Neural crest cell (in vitro differentiated cells): ENCODE results near the gene MYCBPAP. TPM values are rescaled to one million over a fixed set of nuclear protein-coding genes. Genes with fewer than 3 reads are reported as not detected.
"Not testable (repeated sequence)": the region's sequence is repeated elsewhere in the genome, so short reads cannot be mapped to it uniquely, and the experiment has no call there.

Experiments
- DNase-seq: peaks from one replicate; pipeline ENCODE4 v3.0.0; 2021; ENCODE audit warnings: low read depth, mixed read lengths, low spot score
- H3K27ac Mint-ChIP-seq: one replicate; pipeline ENCODE4 v1.8.0; 2021; ENCODE audit warnings: mild to moderate bottlenecking, mixed read lengths; ENCODE audit not compliant: unreplicated experiment
- H3K27me3 Mint-ChIP-seq: 2 replicates; pipeline ENCODE4 v1.8.0; 2021; ENCODE audit warnings: low read depth, mild to moderate bottlenecking, mixed read lengths
- H3K36me3 Mint-ChIP-seq: 2 replicates; pipeline ENCODE4 v1.8.0; 2021; ENCODE audit warnings: low read depth, mild to moderate bottlenecking, mixed read lengths
- H3K4me1 Mint-ChIP-seq: 2 replicates; pipeline ENCODE4 v1.8.0; 2021; ENCODE audit warnings: mixed read lengths
- H3K4me3 Mint-ChIP-seq: one replicate; pipeline ENCODE4 v1.8.0; 2021; ENCODE audit warnings: mild to moderate bottlenecking, mixed read lengths
- H3K9me3 Mint-ChIP-seq: 2 replicates; pipeline ENCODE4 v1.8.0; 2021; ENCODE audit warnings: mixed read lengths
- CTCF ChIP-seq: fragments of 200-600 bp; sonication (generic); conservative IDR thresholded peaks from 2 replicates; pipeline ENCODE4 v1.5.0; 2021; ENCODE audit warnings: antibody characterized with exemption, mild to moderate bottlenecking
- total RNA-seq: library from RNA; stranded (reverse); gene quantifications from 2 replicates; pipeline ENCODE4 v1.2.1, GENCODE V29; 2021

Gene MYCBPAP
- total RNA-seq, 1 donor from 2014 or later, result 1.2 TPM

- no peak overlapping the region for H3K4me3 Mint-ChIP-seq
Observed at GRCh38 chr17:50473901-50474300, 34.3 kb upstream of the MYCBPAP start.

GRCh38 chr17:50474523-50474922 lies 33.7 kb upstream of the MYCBPAP start:
- no peak overlapping the region for H3K4me3 Mint-ChIP-seq
- peaks cover 26% of the 10 kb centered on the region for H3K27me3 Mint-ChIP-seq
- DNase-seq, result no peak
- H3K36me3 Mint-ChIP-seq, result no peaks in the 10 kb centered on the region
- no peaks in the 10 kb centered on the region for H3K9me3 Mint-ChIP-seq
- H3K4me1 Mint-ChIP-seq, result peaks cover 12% of the 10 kb centered on the region
- TF ChIP-seq CTCF, result no peak
- no peak overlapping the region for H3K27ac Mint-ChIP-seq

More at GRCh38 chr17:50473901-50474300, 34.3 kb upstream of the MYCBPAP start:
- TF ChIP-seq CTCF, result no peak
- peaks cover 7% of the 10 kb centered on the region for H3K4me1 Mint-ChIP-seq
- DNase-seq, result no peak
- H3K27me3 Mint-ChIP-seq, result peaks cover 32% of the 10 kb centered on the region
- no peaks in the 10 kb centered on the region for H3K9me3 Mint-ChIP-seq
- H3K27ac Mint-ChIP-seq, result no peak overlapping the region
- no peaks in the 10 kb centered on the region for H3K36me3 Mint-ChIP-seq

- Mint-ChIP-seq H3K9me3 (no peaks in the 10 kb centered on the region), H3K4me1 (peaks cover 21% of the 10 kb centered on the region), H3K36me3 (no peaks in the 10 kb centered on the region), H3K27me3 (peaks cover 20% of the 10 kb centered on the region), H3K4me3 (no peak overlapping the region), H3K27ac (no peak overlapping the region)
- DNase-seq, result no peak
- no peak for TF ChIP-seq CTCF
Observed at GRCh38 chr17:50475362-50475761, 32.9 kb upstream of the MYCBPAP start.

GRCh38 chr17:50475775-50476544 lies 32.3 kb upstream of the MYCBPAP start:
- not testable (repeated sequence) for H3K4me3 Mint-ChIP-seq, H3K27ac Mint-ChIP-seq, H3K36me3 Mint-ChIP-seq, H3K9me3 Mint-ChIP-seq, DNase-seq
- Mint-ChIP-seq H3K27me3 (peaks cover 15% of the 10 kb centered on the region), H3K4me1 (peaks cover 23% of the 10 kb centered on the region)

- H3K36me3 Mint-ChIP-seq, result no peaks in the 10 kb centered on the region
- no peak overlapping the region for H3K27ac Mint-ChIP-seq
- peaks cover 13% of the 10 kb centered on the region for H3K27me3 Mint-ChIP-seq
- DNase-seq, result no peak
- peak overlapping the region; percentile 34 for H3K4me3 Mint-ChIP-seq
- TF ChIP-seq CTCF, result no peak
- no peaks in the 10 kb centered on the region for H3K9me3 Mint-ChIP-seq
- peaks cover 23% of the 10 kb centered on the region for H3K4me1 Mint-ChIP-seq
Observed at GRCh38 chr17:50476545-50477315, 31.5 kb upstream of the MYCBPAP start.

- Mint-ChIP-seq H3K27me3 (peaks cover 5% of the 10 kb centered on the region), H3K9me3 (no peaks in the 10 kb centered on the region), H3K4me3 (peak overlapping the region; percentile 83), H3K4me1 (peaks cover 23% of the 10 kb centered on the region), H3K27ac (peak overlapping the region; percentile 94), H3K36me3 (no peaks in the 10 kb centered on the region)
- TF ChIP-seq CTCF, result no peak
- no peak for DNase-seq
Observed at GRCh38 chr17:50477976-50478375, 30.3 kb upstream of the MYCBPAP start.
